H1 (cell line): ENCODE data around the gene MACF1. TPM values are rescaled to one million over a fixed set of nuclear protein-coding genes. Genes with fewer than 3 reads are reported as not detected.
A peak's percentile ranks its signal among the peaks of the same experiment; 100 is the strongest.

Experiments used
- CTCF ChIA-PET: fragments of 300-600 bp; sonication (Branson Sonifier 250); formaldehyde crosslinking; loops from one replicate; lab custom pipeline; 2021; ENCODE audit not compliant: partially characterized antibody; lab: Charles Lee
- POLR2A ChIA-PET: fragments of 300-600 bp; sonication (Branson Sonifier 250); formaldehyde crosslinking; loops from one replicate; lab custom pipeline; 2021; ENCODE audit warnings: inconsistent platforms; ENCODE audit not compliant: partially characterized antibody; lab: Charles Lee
- DNase-seq, 2 experiments: peaks; one replicate each; pipeline versions ENCODE4 v3.0.0 to v3.0.0-alpha.2; 2010 to 2022; ENCODE audit warnings: low spot score in 2 of 2, low read depth in 1 of 2, mixed read lengths in 1 of 2
- FAIRE-seq: peaks from 2 replicates; lab custom pipeline; 2011; peaks lifted over from hg19 to GRCh38; lab: Jason Lieb, UNC
- H2AFZ ChIP-seq: 2 replicates; pipeline ENCODE4 v1.8.1; 2012; ENCODE audit warnings: low read length, inconsistent platforms
- H2AK5ac ChIP-seq: 2 replicates; pipeline ENCODE4 v1.6.1; 2013; ENCODE audit warnings: low read depth, low read length
- H2BK120ac ChIP-seq: replicated peaks from 2 replicates; pipeline ENCODE3; 2013; ENCODE audit warnings: low read depth, low read length, inconsistent platforms
- H2BK12ac ChIP-seq: 2 replicates; pipeline ENCODE4 v1.6.1; 2013; ENCODE audit warnings: low read depth, low read length
- H2BK15ac ChIP-seq: 2 replicates; pipeline ENCODE4 v1.6.1; 2013; ENCODE audit warnings: low read length
- H2BK20ac ChIP-seq: 2 replicates; pipeline ENCODE4 v1.6.1; 2013; ENCODE audit warnings: low read length
- H2BK5ac ChIP-seq: 2 replicates; pipeline ENCODE4 v1.6.1; 2013; ENCODE audit warnings: low read depth, low read length
- H3K14ac ChIP-seq: 2 replicates; pipeline ENCODE4 v1.6.1; 2013; ENCODE audit warnings: inconsistent platforms; ENCODE audit not compliant: insufficient read length
- H3K18ac ChIP-seq: 2 replicates; pipeline ENCODE4 v1.6.1; 2013; ENCODE audit warnings: low read length; ENCODE audit errors: extremely low read depth
- H3K23ac ChIP-seq: 2 replicates; pipeline ENCODE4 v1.6.1; 2013; ENCODE audit warnings: inconsistent platforms; ENCODE audit not compliant: insufficient read length
- H3K23me2 ChIP-seq: 2 replicates; pipeline ENCODE4 v1.6.1; 2013; ENCODE audit warnings: low read depth, low read length
- H3K27ac ChIP-seq: 2 replicates; pipeline ENCODE4 v1.6.1; 2011; ENCODE audit warnings: low read depth, low read length, inconsistent platforms
- H3K27me3 ChIP-seq, 4 experiments: replicated peaks in 1 of 4; 1 replicate in 1 of 4; 2 replicates in 3 of 4; pipeline versions ENCODE4 v1.6.1 to v1.8.1; 2011 to 2013; ENCODE audit warnings: low read length in 3 of 4, mild to moderate bottlenecking in 3 of 4, inconsistent platforms in 2 of 4, mixed read lengths in 2 of 4, moderate library complexity in 1 of 4; ENCODE audit not compliant: control insufficient read depth in 3 of 4, insufficient read depth in 3 of 4; ENCODE audit errors: extremely low read depth in 1 of 4
- H3K36me3 ChIP-seq, 4 experiments: 2 replicates each; pipeline versions ENCODE4 v1.6.1 to v1.8.1; 2011 to 2013; ENCODE audit warnings: mild to moderate bottlenecking in 4 of 4, low read length in 3 of 4, moderate library complexity in 2 of 4, control low read depth in 1 of 4, inconsistent platforms in 1 of 4; ENCODE audit not compliant: insufficient read depth in 4 of 4, control insufficient read depth in 2 of 4
- H3K4ac ChIP-seq: replicated peaks from 2 replicates; pipeline ENCODE3; 2013; ENCODE audit warnings: low read length, low read depth, mixed read lengths, inconsistent platforms; ENCODE audit not compliant: insufficient read length
- H3K4me1 ChIP-seq, 4 experiments: replicated peaks in 1 of 4; 1 replicate in 1 of 4; 2 replicates in 3 of 4; pipeline versions ENCODE4 v1.6.1 to v1.8.1; 2011 to 2013; ENCODE audit warnings: low read length in 3 of 4, inconsistent platforms in 2 of 4, mixed read lengths in 1 of 4; ENCODE audit not compliant: insufficient read depth in 4 of 4, control insufficient read depth in 3 of 4
- H3K4me2 ChIP-seq, 2 experiments: 2 replicates each; pipeline versions ENCODE4 v1.6.1 to v1.8.1; 2011 to 2013; ENCODE audit warnings: low read depth in 2 of 2, low read length in 2 of 2, control low read depth in 1 of 2, inconsistent platforms in 1 of 2, mild to moderate bottlenecking in 1 of 2; ENCODE audit not compliant: insufficient read depth in 1 of 2
- H3K4me3 ChIP-seq, 4 experiments: fragments of 200-600, 300-600 bp in 1 of 4; sonication (generic), shearing (Covaris generic), sonication (Bioruptor Twin) in 1 of 4; 2 replicates each; pipeline versions ENCODE4 v1.5.1 to v1.8.1; 2011 to 2016; ENCODE audit warnings: low read length in 4 of 4, low read depth in 3 of 4, control low read depth in 2 of 4, inconsistent platforms in 2 of 4, mild to moderate bottlenecking in 2 of 4, mixed read lengths in 1 of 4, moderate library complexity in 1 of 4; ENCODE audit not compliant: insufficient read depth in 2 of 4; ENCODE audit errors: extremely low read depth in 1 of 4
- H3K56ac ChIP-seq: replicated peaks from 2 replicates; pipeline ENCODE3; 2013; ENCODE audit warnings: low read depth, mild to moderate bottlenecking, mixed read lengths, low read length, inconsistent platforms; ENCODE audit not compliant: insufficient read length
- H3K79me1 ChIP-seq: 2 replicates; pipeline ENCODE4 v1.6.1; 2013; ENCODE audit warnings: low read depth, low read length, control low read depth
- H3K79me2 ChIP-seq, 2 experiments: 2 replicates each; pipeline versions ENCODE4 v1.6.1 to v1.8.1; 2012 to 2013; ENCODE audit warnings: low read length in 2 of 2, mild to moderate bottlenecking in 2 of 2, inconsistent platforms in 1 of 2; ENCODE audit not compliant: insufficient read depth in 2 of 2, control insufficient read depth in 1 of 2
- H3K9ac ChIP-seq, 4 experiments: replicated peaks in 1 of 4; 1 replicate in 1 of 4; 2 replicates in 3 of 4; pipeline versions ENCODE4 v1.6.1 to v1.8.1; 2011 to 2013; ENCODE audit warnings: low read depth in 3 of 4, low read length in 3 of 4, control low read depth in 2 of 4, mild to moderate bottlenecking in 2 of 4, moderate library complexity in 2 of 4, inconsistent platforms in 1 of 4; ENCODE audit errors: extremely low read depth in 1 of 4
- H3K9me3 ChIP-seq, 2 experiments: 2 replicates each; pipeline versions ENCODE4 v1.6.1 to v1.8.1; 2012 to 2013; ENCODE audit warnings: mild to moderate bottlenecking in 2 of 2, moderate library complexity in 2 of 2, control low read depth in 1 of 2, inconsistent platforms in 1 of 2, low read depth in 1 of 2, low read length in 1 of 2, mixed read lengths in 1 of 2; ENCODE audit not compliant: insufficient read depth in 2 of 2
- H4K20me1 ChIP-seq, 2 experiments: replicated peaks in 1 of 2; 2 replicates each; pipeline versions ENCODE3 to v1.8.1; 2011 to 2013; ENCODE audit warnings: inconsistent platforms in 2 of 2, low read length in 2 of 2, mild to moderate bottlenecking in 1 of 2; ENCODE audit not compliant: insufficient read depth in 2 of 2, control insufficient read depth in 1 of 2
- H4K5ac ChIP-seq: 2 replicates; pipeline ENCODE4 v1.6.1; 2013; ENCODE audit warnings: low read length, low read depth, mixed read lengths, inconsistent platforms; ENCODE audit not compliant: insufficient read length
- H4K8ac ChIP-seq: 2 replicates; pipeline ENCODE4 v1.8.0; 2013; ENCODE audit warnings: mild to moderate bottlenecking, moderate library complexity, low read length, inconsistent platforms; ENCODE audit not compliant: insufficient read depth; ENCODE audit errors: extremely low read depth
- H4K91ac ChIP-seq: replicated peaks from 2 replicates; pipeline ENCODE3; 2013; ENCODE audit warnings: low read length, mixed read lengths, inconsistent platforms; ENCODE audit not compliant: insufficient read length
- CEBPB ChIP-seq: IDR thresholded peaks from 2 replicates; pipeline ENCODE4 v1.6.1; 2012; ENCODE audit warnings: low read depth, low read length
- CHD1 ChIP-seq: IDR thresholded peaks from 2 replicates; pipeline ENCODE4 v1.6.1; 2012; ENCODE audit warnings: low read depth, low read length, improper control_type of control experiment
- SP2 ChIP-seq: IDR thresholded peaks from 2 replicates; pipeline ENCODE4 v1.6.1; 2012; ENCODE audit warnings: mild to moderate bottlenecking, low read length, inconsistent platforms
- YY1 ChIP-seq: IDR thresholded peaks from 2 replicates; pipeline ENCODE4 v1.6.1; 2011; ENCODE audit warnings: low read depth, mild to moderate bottlenecking, low read length
- WGBS, 2 experiments: shearing (Covaris generic) in 1 of 2; methylation state at CpG; one replicate each; pipeline versions ENCODE4 v1.1.6 to v1.1.7; 2013 to 2015; ENCODE audit warnings: low lambda C conversion rate in 2 of 2, mixed read lengths in 2 of 2, inconsistent platforms in 1 of 2, low coverage in 1 of 2, missing lambda C conversion rate in 1 of 2; ENCODE audit not compliant: insufficient replicate concordance in 2 of 2, insufficient coverage in 1 of 2, insufficient read length in 1 of 2; ENCODE audit errors: extremely low coverage in 1 of 2, missing lambda C conversion rate in 1 of 2; 5-methylcytosine and 5-hydroxymethylcytosine counted together
- polyA plus RNA-seq, 7 experiments: library from polyadenylated mRNA; depleted of rRNA in 3 of 7; stranded (reverse) in 5 of 7; unstranded in 2 of 7; fragments of >200 nt in 5 of 7; fragments of 200-250 nt in 2 of 7; gene quantifications; 1 replicate in 5 of 7; 2 replicates in 1 of 7; 4 replicates in 1 of 7; pipeline versions ENCODE4 v1.2.1 to v1.2.3, GENCODE V29; 2011 to 2013; ENCODE audit warnings: missing spikeins in 2 of 7, mixed read lengths in 2 of 7
- total RNA-seq: library from RNA; stranded (reverse); fragmentation: NEBNext Ultra II Directional; extraction: Animal tissue kit (Norgen Biotek cat#: 25700); gene quantifications from 2 replicates; pipeline ENCODE4 v1.2.1, GENCODE V29; 2021

The MACF1 gene
- total and polyA plus RNA-seq, 2 of the 8 experiments (the other 6 are each of a cell fraction or from before 2014, with no cell fraction given), result 59.8 to 285 TPM

DNA sequence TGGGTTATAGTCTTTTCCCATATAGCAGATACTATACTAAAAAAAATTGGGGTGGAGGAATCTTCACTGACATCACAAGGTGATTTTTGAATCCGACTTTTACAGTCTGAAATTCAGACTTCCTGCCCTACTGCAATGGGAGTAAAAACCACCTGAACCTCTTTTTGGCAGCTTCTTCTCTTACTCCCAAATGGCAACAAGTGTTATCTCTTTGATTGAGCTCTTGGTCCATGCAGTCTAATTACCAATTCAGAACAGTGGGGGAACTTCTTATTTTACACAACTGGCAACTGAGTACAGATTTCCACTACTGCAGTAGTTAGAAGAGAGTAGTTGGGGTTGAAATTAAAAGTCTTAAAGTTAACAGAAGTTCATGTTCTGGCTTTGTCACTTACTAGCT is 62.3 kb downstream of the MACF1 start:
- Histone ChIP-seq H3K14ac (no peak overlapping the region), H4K20me1 (peaks cover 0 to 5% of the 10 kb centered on the region in 2 experiments), H2AFZ (no peak overlapping the region), H3K23ac (no peak overlapping the region), H2BK15ac (no peak overlapping the region), H2BK5ac (no peak overlapping the region), H3K27ac (no peak overlapping the region), H3K4me3 (no peak overlapping the region), H2BK120ac (no peak overlapping the region), H3K9ac (no peak overlapping the region), H3K79me2 (peaks cover 7 to 70% of the 10 kb centered on the region in 2 experiments; a peak in 3 of 4 replicates), H3K18ac (peak overlapping the region; percentile 9; the same call in 1 of the 2 replicates), H4K5ac (no peak overlapping the region), H3K23me2 (no peaks in the 10 kb centered on the region; the same call in 1 of the 2 replicates), H3K56ac (no peak overlapping the region), H4K8ac (no peak overlapping the region), H3K79me1 (peaks cover 10% of the 10 kb centered on the region; the same call in 1 of the 2 replicates), H3K36me3 (no peaks in the 10 kb centered on the region), H3K4me2 (no peak overlapping the region), H2AK5ac (no peak overlapping the region), H3K4ac (no peak overlapping the region), H3K27me3 (no peaks in the 10 kb centered on the region), H3K4me1 (peaks cover 10 to 18% (median 18%) of the 10 kb centered on the region in 4 experiments; a peak in 6 of 7 replicates), H2BK20ac (no peak overlapping the region), H2BK12ac (no peak overlapping the region), H4K91ac (no peak overlapping the region), H3K9me3 (no peaks in the 10 kb centered on the region)
- 85% methylated on average over 1 of the region's 1 CpG; no CpG with 5 or more reads in 1 of the 2 experiments for WGBS, 2 experiments
- no peak for DNase-seq
- TF ChIP-seq CEBPB, result no peak
- TF ChIP-seq SP2, result no peak
- no peak for TF ChIP-seq YY1
- no peak for TF ChIP-seq CHD1
- no peak for FAIRE-seq
- ChIA-PET POLR2A (interaction anchor here (0.6 to 1.8 kb wide), 3 partner anchors 12 to 131 kb away, joined by 3 to 5 read pairs (median 5); no protein-coding TSS in a partner anchor), CTCF (interaction anchor here (0.8 to 5.2 kb wide), 7 partner anchors 12 to 168 kb away, joined by 3 to 20 read pairs (median 5); partner anchors contain the start of gene MACF1)
